Glutamatergic neuron (in vitro differentiated cells): ENCODE data around the gene REXO1. TPM values are rescaled to one million over a fixed set of nuclear protein-coding genes. Genes with fewer than 3 reads are reported as not detected.

Experiments
- DNase-seq: peaks from one replicate; pipeline ENCODE4 v3.0.0; 2022
- H3K27ac Mint-ChIP-seq: one replicate; pipeline ENCODE4 v1.8.0; 2020; ENCODE audit warnings: mild to moderate bottlenecking, mixed read lengths, inconsistent platforms; ENCODE audit not compliant: unreplicated experiment
- H3K27me3 Mint-ChIP-seq: one replicate; pipeline ENCODE4 v1.8.0; 2020; ENCODE audit warnings: mild to moderate bottlenecking, moderate library complexity, mixed read lengths, inconsistent platforms; ENCODE audit not compliant: unreplicated experiment
- H3K36me3 Mint-ChIP-seq: one replicate; pipeline ENCODE4 v1.8.0; 2020; ENCODE audit warnings: mild to moderate bottlenecking, mixed read lengths, inconsistent platforms; ENCODE audit not compliant: unreplicated experiment
- H3K4me1 Mint-ChIP-seq: one replicate; pipeline ENCODE4 v1.8.0; 2020; ENCODE audit warnings: mild to moderate bottlenecking, low read depth, mixed read lengths, inconsistent platforms; ENCODE audit not compliant: unreplicated experiment
- H3K4me3 Mint-ChIP-seq: one replicate; pipeline ENCODE4 v1.8.0; 2020; ENCODE audit warnings: mild to moderate bottlenecking, mixed read lengths, inconsistent platforms; ENCODE audit not compliant: unreplicated experiment
- H3K9me3 Mint-ChIP-seq: one replicate; pipeline ENCODE4 v1.8.0; 2020; ENCODE audit warnings: mild to moderate bottlenecking, moderate library complexity, mixed read lengths, inconsistent platforms; ENCODE audit not compliant: unreplicated experiment
- CTCF ChIP-seq: fragments of 200-600 bp; sonication (generic); IDR thresholded peaks from one replicate; pipeline ENCODE4 v1.5.0; 2021; ENCODE audit not compliant: partially characterized antibody, unreplicated experiment
- total RNA-seq: library from RNA; stranded (reverse); fragmentation: NEBNext Ultra II Directional; extraction: Animal tissue kit (Norgen Biotek cat#: 25700); gene quantifications from one replicate; pipeline ENCODE4 v1.2.1, GENCODE V29; 2021; ENCODE audit not compliant: unreplicated experiment

The REXO1 gene
- total RNA-seq, 1 donor from 2014 or later = 65.7 TPM

- peaks cover 16% of the 10 kb centered on the region for H3K27me3 Mint-ChIP-seq
- peak overlapping the region; percentile 98 for H3K27ac Mint-ChIP-seq
- TF ChIP-seq CTCF = no peak
- H3K36me3 Mint-ChIP-seq = no peaks in the 10 kb centered on the region
- H3K4me1 Mint-ChIP-seq = peaks cover 16% of the 10 kb centered on the region
- peak overlapping the region; percentile 80 for H3K4me3 Mint-ChIP-seq
- peak; percentile 68 for DNase-seq
- peaks cover 19% of the 10 kb centered on the region for H3K9me3 Mint-ChIP-seq
Observed at GRCh38 chr19:1854542-1855039, 6.3 kb upstream of the REXO1 start.

GRCh38 chr19:1854039-1854541 lies 5.8 kb upstream of the REXO1 start:
- Mint-ChIP-seq H3K4me3 (no peak overlapping the region), H3K27me3 (peaks cover 16% of the 10 kb centered on the region), H3K27ac (peak overlapping the region; percentile 98), H3K36me3 (no peaks in the 10 kb centered on the region), H3K4me1 (peaks cover 12% of the 10 kb centered on the region), H3K9me3 (peaks cover 17% of the 10 kb centered on the region)
- no peak for TF ChIP-seq CTCF
- no peak for DNase-seq

- no peaks in the 10 kb centered on the region for H3K36me3 Mint-ChIP-seq
- DNase-seq = peak; percentile 90
- peaks cover 19% of the 10 kb centered on the region for H3K9me3 Mint-ChIP-seq
- peak overlapping the region; percentile 84 for H3K4me3 Mint-ChIP-seq
- H3K27me3 Mint-ChIP-seq = peaks cover 16% of the 10 kb centered on the region
- H3K4me1 Mint-ChIP-seq = peaks cover 11% of the 10 kb centered on the region
- H3K27ac Mint-ChIP-seq = peak overlapping the region; percentile 93
- peak; percentile 89 for TF ChIP-seq CTCF
Observed at GRCh38 chr19:1853295-1854038, 5.2 kb upstream of the REXO1 start.

- H3K4me3 Mint-ChIP-seq = peak overlapping the region; percentile 34
- peaks cover 11% of the 10 kb centered on the region for H3K4me1 Mint-ChIP-seq
- H3K27me3 Mint-ChIP-seq = peaks cover 16% of the 10 kb centered on the region
- H3K9me3 Mint-ChIP-seq = peaks cover 19% of the 10 kb centered on the region
- TF ChIP-seq CTCF = no peak
- no peak for DNase-seq
- peak overlapping the region; percentile 93 for H3K27ac Mint-ChIP-seq
- no peaks in the 10 kb centered on the region for H3K36me3 Mint-ChIP-seq
Observed at GRCh38 chr19:1852581-1853128, 4.4 kb upstream of the REXO1 start.
